Occipital lobe (tissue), 2 donors: Measurements from ENCODE around the gene KCNH6. TPM values are rescaled to one million over a fixed set of nuclear protein-coding genes. Genes with fewer than 3 reads are reported as not detected.

Experiments
- DNase-seq: peaks from one replicate; lab custom pipeline; 2025; lab: John Stamatoyannopoulos, UW
- total RNA-seq: library from RNA; depleted of rRNA; stranded (reverse); fragments of >200 nt; gene quantifications from one replicate; pipeline ENCODE4 v1.2.3, GENCODE V29; 2014

Gene KCNH6
- 0.16 TPM for total RNA-seq

- no peak for DNase-seq
Measured at GRCh38 chr17:63523253-63523855, at the start of gene KCNH6. TSS of gene KCNH6 (plus strand) at chr17:63523358. CDS start at chr17:63523414, 56 bp downstream.

DNA sequence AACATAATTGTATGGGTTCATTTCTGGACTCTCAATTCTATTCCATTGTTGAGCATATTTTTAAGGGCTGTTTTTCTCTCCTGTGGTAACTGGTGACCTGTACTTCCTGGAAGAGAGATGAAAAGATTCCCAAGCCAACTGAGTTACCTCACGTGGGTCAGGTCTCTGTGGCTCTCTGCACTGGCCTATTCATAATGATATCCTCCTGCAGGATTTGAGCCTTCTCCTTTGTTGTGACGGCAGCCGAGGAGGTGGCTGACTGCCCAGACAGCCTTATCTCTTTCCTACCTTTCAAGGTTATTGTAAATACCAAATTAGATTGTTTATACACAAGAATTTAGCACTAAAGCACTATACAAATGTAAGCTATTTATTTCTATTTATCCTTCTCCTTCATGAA lies 49.0 kb upstream of the KCNH6 start:
- no peak for DNase-seq

GRCh38 chr17:63474586-63475460 lies 48.3 kb upstream of the KCNH6 start:
- no peak for DNase-seq

DNA sequence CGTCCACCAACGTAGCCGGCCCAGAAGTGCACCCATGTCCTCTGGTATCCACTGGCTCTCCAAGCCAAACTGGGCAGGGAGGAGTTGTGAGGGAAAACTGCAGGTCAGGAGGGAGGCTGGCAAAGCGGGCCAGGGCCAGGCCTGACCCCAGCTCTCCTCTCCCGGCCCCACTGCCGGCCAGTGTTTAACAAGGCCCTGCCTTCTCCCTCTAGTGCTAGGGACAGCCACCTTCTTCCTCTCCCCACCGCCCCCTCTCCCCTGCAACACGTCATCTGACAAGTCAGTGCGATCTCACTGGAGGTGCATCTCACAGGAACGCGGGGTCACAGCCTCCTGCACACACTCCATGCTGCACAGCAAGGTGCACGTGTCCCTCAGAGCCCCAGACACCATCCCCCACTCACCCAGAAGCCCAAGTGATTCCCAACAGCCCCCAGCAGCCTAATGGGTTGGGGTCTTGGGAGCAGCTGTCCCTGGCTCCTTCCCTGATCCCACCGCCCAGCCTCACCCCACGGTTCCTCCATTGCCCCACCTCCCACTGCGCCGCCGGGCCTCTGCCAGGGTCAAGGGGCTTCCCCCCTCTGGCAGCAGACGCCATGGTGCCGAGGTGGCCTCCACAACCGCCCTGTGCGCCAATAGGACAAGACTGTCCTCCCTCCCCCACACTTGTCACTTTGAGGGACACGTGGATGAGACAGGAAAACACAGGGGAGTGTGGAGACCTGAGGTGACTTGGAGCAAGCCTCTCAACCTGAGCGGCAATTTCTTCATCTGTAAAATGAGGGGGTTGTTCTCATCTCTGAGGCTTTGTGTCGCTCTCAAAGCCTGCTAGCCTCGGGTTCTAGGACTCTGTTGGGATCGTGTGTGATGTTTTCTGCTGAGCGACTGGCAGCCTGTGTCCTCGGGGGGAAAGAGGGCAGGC lies 47.4 kb upstream of the KCNH6 start:
- DNase-seq, result no peak

GRCh38 chr17:63476459-63476853 lies 46.7 kb upstream of the KCNH6 start:
- DNase-seq, result no peak

DNA sequence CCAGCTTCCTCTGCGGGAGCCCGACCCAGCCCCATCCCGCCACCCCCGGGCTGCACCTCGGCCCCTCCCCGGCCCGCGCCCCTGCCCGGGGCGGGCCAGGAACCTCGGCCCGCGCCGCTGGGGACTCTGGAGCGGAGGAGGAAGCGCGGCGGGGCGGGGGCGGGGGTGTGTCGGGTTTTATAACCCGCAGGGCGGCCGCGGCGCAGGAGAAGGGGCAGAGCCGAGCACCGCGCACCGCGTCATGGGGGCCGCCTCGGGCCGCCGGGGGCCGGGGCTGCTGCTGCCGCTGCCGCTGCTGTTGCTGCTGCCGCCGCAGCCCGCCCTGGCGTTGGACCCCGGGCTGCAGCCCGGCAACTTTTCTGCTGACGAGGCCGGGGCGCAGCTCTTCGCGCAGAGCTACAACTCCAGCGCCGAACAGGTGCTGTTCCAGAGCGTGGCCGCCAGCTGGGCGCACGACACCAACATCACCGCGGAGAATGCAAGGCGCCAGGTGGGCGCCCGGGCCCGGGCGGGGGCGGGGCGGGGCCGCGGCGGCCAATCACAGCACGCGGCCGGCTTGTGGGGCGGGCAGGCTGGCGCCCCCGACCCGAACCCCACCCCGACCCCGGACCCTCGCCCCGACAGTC lies 46.2 kb upstream of the KCNH6 start, which contains the start of gene ACE:
Gene ACE, plus strand, starts transcription at position 208 of the 626 bp plus-strand sequence. Its CDS starts 34 bp downstream, at position 242.
- DNase-seq, result no peak

DNA sequence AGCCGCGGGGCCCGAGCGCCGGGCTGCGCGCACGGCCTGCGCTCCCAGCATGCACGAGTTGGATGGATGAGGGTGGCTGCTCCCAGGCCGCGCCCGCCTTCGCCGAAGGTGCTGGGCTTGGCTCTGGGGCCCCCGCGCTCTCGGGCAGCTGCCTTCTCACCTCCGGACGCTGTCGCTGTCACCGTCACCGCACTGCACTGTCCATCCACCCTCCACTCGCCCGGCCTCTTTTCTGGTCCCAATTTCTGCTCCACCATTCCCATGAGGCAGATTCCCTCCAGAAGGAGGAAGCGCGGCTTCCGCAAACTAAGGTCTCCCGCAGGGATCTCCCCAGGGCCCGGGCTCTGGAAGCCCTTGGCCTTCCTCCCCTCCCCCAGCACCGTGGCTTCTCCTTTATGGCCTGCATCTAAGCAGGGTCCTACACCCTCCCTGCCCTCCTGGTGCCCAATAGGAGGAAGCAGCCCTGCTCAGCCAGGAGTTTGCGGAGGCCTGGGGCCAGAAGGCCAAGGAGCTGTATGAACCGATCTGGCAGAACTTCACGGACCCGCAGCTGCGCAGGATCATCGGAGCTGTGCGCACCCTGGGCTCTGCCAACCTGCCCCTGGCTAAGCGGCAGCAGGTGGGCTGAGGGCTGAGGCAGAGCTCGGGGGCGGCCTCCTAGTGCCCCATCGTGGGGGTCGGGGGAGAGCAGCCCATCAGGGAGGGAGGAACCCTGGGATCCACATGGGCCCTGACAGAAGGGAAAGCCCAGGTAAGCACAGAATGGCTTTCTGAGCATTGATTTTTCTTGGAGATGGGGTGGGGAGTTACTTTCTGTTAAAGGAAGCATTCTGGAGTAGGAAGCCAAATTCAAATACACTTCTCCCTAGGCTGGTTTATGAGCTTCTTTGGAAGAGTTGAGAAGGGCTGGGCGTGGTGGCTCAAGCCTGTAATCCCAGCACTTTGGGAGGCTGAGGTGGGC lies 45.4 kb upstream of the KCNH6 start:
- no peak for DNase-seq

DNA sequence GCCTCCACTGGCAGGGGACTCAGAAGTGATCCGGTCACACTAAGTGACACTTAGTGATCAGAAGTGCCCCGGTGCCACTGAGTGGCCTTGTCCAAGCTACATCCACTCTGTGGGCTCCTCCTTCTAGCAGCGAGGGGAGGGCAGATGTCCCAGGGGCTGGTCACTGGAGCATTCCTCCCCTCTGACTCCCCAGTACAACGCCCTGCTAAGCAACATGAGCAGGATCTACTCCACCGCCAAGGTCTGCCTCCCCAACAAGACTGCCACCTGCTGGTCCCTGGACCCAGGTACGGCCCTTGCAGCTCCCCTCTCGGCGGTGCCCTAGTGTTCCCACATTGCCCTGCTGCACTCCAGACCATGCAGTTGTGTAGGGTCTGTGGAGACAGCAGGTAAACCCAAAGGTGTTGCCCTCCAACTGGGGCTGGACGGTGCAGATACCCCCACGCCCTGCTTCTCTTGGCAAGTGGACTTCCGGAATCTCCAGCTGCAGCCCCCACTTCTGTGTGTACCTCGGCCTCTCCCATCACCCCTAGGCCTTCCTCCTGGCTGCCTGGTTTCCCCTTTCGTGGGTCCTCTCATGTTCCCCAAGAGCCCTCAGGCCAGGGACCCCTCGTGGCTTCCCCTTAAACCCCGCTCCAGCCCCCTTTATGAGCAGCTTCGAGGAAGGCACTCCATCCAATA lies 44.2 kb upstream of the KCNH6 start:
- DNase-seq, result no peak

GRCh38 chr17:63479495-63480184 lies 43.5 kb upstream of the KCNH6 start:
- DNase-seq, result no peak

- no peak for DNase-seq
Measured at GRCh38 chr17:63480192-63480784, 42.9 kb upstream of the KCNH6 start.

DNA sequence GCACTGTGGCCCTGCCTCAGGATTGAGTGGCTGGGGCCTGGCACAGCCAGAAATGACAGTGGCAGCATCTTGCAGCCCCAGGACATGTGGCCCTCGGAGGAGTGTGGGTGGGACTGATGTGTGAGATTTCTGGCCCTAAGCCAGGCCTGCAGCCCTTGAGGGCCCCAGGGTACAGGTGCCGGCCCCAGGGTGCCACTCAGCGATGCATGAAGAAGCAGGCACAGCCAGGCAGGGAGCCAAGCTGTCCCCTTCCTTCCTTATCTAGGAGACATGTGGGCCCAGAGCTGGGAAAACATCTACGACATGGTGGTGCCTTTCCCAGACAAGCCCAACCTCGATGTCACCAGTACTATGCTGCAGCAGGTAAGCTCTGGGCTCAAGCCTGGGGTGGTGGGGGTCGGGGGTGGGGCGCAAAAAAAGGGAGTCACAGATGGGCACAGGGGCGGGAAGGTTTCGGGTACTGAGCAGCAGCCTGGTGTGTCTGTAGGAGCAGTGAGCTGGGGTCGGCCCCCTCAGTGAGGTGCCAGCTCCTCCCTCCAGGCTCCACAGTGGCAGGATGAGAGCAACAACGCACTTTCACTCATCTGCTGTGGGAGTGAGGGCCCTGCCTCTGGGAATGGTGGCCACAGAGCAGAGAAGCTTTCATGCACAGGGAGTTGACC lies 42.2 kb upstream of the KCNH6 start:
- DNase-seq, result no peak

DNA sequence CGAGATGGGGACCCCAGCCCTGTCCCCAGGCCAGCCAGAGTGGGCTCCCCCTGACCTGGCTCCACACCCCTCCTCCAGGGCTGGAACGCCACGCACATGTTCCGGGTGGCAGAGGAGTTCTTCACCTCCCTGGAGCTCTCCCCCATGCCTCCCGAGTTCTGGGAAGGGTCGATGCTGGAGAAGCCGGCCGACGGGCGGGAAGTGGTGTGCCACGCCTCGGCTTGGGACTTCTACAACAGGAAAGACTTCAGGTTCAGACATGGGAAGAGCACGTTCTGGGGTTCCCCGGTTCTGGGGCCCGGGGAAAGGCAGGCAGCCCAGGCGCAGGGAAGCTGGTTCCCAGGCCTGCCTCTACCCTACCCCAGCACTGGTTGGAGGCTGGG lies 41.7 kb upstream of the KCNH6 start:
- DNase-seq, result no peak

- no peak for DNase-seq
Measured at GRCh38 chr17:63482509-63482908, 40.6 kb upstream of the KCNH6 start.

DNA sequence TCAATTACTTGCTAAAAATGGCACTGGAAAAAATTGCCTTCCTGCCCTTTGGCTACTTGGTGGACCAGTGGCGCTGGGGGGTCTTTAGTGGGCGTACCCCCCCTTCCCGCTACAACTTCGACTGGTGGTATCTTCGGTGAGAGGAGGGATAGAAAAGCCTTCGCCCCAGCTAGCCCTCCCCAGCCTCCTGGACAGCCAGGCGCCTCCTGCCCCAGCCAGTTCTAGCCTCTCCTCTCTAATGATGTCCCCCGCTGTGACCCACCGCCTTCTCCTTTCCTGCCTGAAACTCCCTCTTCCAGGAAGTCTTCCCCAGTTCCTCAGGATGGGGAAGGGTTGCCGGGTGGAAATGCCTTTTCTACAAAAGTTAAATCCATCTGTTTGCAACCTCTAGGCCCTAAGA lies 40.1 kb upstream of the KCNH6 start:
- DNase-seq, result no peak

DNA sequence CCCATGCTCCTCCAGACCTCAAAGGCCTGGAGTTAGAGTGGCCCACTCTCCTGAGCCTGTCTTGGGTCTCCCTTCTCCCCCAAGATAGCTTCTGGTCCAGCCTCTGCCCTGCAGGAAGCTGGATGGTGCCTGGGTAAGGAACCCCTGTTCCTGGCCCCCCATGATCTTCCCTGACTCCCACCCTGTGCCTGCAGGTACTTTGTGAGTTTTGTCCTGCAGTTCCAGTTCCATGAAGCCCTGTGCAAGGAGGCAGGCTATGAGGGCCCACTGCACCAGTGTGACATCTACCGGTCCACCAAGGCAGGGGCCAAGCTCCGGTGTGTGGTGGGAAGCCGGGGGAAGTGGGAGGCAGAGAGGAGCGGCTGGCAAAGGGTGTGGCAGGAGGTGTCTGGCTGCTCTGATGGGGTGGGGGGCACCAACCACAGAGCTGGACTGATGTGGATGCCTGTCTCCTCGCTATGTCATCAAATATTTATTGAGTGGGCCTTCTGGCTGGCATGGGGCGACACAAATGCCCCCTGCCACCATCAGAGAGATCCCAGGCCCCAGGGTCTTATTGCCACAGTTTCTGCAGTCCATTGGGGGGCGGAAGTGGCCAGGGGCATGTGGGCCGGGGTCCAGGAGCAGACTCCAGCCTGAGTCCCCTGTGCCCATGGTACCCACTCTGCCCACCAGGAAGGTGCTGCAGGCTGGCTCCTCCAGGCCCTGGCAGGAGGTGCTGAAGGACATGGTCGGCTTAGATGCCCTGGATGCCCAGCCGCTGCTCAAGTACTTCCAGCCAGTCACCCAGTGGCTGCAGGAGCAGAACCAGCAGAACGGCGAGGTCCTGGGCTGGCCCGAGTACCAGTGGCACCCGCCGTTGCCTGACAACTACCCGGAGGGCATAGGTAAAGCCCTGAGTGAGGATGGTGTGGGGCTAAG lies 39.2 kb upstream of the KCNH6 start:
- no peak for DNase-seq

DNA sequence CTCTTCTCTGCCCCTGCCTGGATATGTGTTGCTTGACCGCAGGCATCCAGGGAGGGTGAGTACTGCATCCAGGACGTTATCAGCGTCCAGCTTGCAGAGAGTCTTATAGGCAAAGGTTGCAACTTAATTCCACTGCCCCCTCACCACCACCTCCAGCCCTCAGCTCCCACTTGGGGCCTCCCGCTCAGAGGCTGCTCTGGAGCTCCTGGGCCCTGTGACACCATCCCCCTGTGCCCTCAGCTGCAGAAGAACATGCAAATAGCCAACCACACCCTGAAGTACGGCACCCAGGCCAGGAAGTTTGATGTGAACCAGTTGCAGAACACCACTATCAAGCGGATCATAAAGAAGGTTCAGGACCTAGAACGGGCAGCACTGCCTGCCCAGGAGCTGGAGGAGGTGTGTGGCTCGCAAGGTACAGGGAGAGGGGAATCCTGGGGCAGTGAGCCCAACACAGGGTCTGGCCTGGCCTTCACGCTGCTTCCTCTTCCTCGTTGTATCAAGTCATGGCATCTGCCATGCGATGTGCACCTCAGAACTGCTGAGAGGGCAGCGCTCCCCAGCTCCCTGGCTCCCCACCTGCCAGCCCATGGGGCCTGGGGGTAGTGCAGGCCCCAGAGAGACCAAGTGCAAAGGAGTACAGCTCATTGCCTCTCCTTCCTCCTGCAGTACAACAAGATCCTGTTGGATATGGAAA lies 36.7 kb upstream of the KCNH6 start:
- no peak for DNase-seq

DNA sequence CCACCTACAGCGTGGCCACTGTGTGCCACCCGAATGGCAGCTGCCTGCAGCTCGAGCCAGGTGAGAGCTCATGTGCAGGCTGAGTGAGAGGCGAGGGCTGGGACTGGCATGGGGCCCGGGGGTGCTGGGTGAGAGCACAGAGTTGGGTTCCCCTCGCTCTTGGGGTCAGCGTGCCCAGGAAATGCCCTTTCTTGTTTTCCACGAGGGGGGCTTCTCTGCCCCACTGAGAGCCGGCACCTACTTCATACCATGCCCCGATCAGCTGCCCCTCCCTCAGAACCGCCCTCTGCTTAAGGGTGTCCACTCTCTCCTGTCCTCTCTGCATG lies 36.2 kb upstream of the KCNH6 start:
- DNase-seq, result no peak
